HEK293 (cell line): Measurements from ENCODE around the gene HARS1.
A peak's percentile ranks its signal among the peaks of the same experiment; 100 is the strongest.

ENCODE experiments used
- CTCF ChIP-seq: fragments of 450-650 bp; formaldehyde crosslinking; IDR thresholded peaks from 2 replicates; pipeline ENCODE4 v1.5.1; 2016; ENCODE audit warnings: missing biosample characterization, missing genetic modification characterization
- GLI2 ChIP-seq: fragments of 450-650 bp; formaldehyde crosslinking; IDR thresholded peaks from 2 replicates; pipeline ENCODE4; 2017; ENCODE audit warnings: missing biosample characterization, missing genetic modification characterization, low read depth, borderline replicate concordance
- KLF16 ChIP-seq: fragments of 450-650 bp; formaldehyde crosslinking; IDR thresholded peaks from 2 replicates; pipeline ENCODE4 v1.5.1; 2017; ENCODE audit warnings: missing biosample characterization, missing genetic modification characterization
- KLF8 ChIP-seq: fragments of 450-650 bp; formaldehyde crosslinking; IDR thresholded peaks from 2 replicates; pipeline ENCODE4 v1.5.1; 2016; ENCODE audit warnings: missing biosample characterization, missing genetic modification characterization
- OVOL3 ChIP-seq: fragments of 450-650 bp; formaldehyde crosslinking; IDR thresholded peaks from 2 replicates; pipeline ENCODE4 v1.5.1; 2016; ENCODE audit warnings: missing biosample characterization, missing genetic modification characterization
- PBX3 ChIP-seq: sonication (generic); formaldehyde crosslinking; IDR thresholded peaks from 2 replicates; pipeline ENCODE4 v1.8.1; 2022; ENCODE audit warnings: mild to moderate bottlenecking, moderate library complexity, missing genetic modification reagents
- PRDM1 ChIP-seq: fragments of 450-650 bp; formaldehyde crosslinking; IDR thresholded peaks from 2 replicates; pipeline ENCODE4; 2016; ENCODE audit warnings: missing biosample characterization, missing genetic modification characterization
- SCRT2 ChIP-seq: fragments of 450-650 bp; formaldehyde crosslinking; IDR thresholded peaks from 2 replicates; pipeline ENCODE4 v1.5.1; 2016; ENCODE audit warnings: missing biosample characterization, missing genetic modification characterization
- SP2 ChIP-seq: fragments of 450-650 bp; formaldehyde crosslinking; IDR thresholded peaks from 2 replicates; pipeline ENCODE4 v1.5.1; 2016; ENCODE audit warnings: missing biosample characterization, missing genetic modification characterization
- YY2 ChIP-seq: fragments of 450-650 bp; formaldehyde crosslinking; IDR thresholded peaks from 2 replicates; pipeline ENCODE4 v1.5.1; 2016; ENCODE audit warnings: missing biosample characterization, missing genetic modification characterization
- ZBTB17 ChIP-seq: fragments of 450-650 bp; formaldehyde crosslinking; IDR thresholded peaks from 2 replicates; pipeline ENCODE4 v1.5.1; 2016; ENCODE audit warnings: missing biosample characterization, missing genetic modification characterization
- ZEB2 ChIP-seq: fragments of 450-650 bp; formaldehyde crosslinking; IDR thresholded peaks from 2 replicates; pipeline ENCODE4 v1.5.1; 2016; ENCODE audit warnings: missing biosample characterization, missing genetic modification characterization
- ZFHX2 ChIP-seq: fragments of 450-650 bp; formaldehyde crosslinking; conservative IDR thresholded peaks from 2 replicates; pipeline ENCODE4 v1.5.1; 2016; ENCODE audit warnings: missing biosample characterization, missing genetic modification characterization
- ZFP37 ChIP-seq: fragments of 450-650 bp; formaldehyde crosslinking; IDR thresholded peaks from 2 replicates; pipeline ENCODE4 v1.5.1; 2016; ENCODE audit warnings: missing biosample characterization, missing genetic modification characterization
- ZFP41 ChIP-seq: fragments of 450-650 bp; formaldehyde crosslinking; IDR thresholded peaks from 2 replicates; pipeline ENCODE4 v1.5.1; 2016; ENCODE audit warnings: missing biosample characterization, missing genetic modification characterization, borderline replicate concordance
- ZFP69B ChIP-seq: fragments of 450-650 bp; formaldehyde crosslinking; IDR thresholded peaks from 2 replicates; pipeline ENCODE4 v1.5.1; 2016; ENCODE audit warnings: missing biosample characterization, missing genetic modification characterization
- ZNF24 ChIP-seq: fragments of 450-650 bp; formaldehyde crosslinking; IDR thresholded peaks from 2 replicates; pipeline ENCODE4 v1.5.1; 2016; ENCODE audit warnings: missing biosample characterization, missing genetic modification characterization
- ZNF335 ChIP-seq: fragments of 450-650 bp; formaldehyde crosslinking; conservative IDR thresholded peaks from 2 replicates; pipeline ENCODE4 v1.5.1; 2016; ENCODE audit warnings: missing biosample characterization, missing genetic modification characterization
- ZNF341 ChIP-seq: fragments of 450-650 bp; formaldehyde crosslinking; IDR thresholded peaks from 2 replicates; pipeline ENCODE4; 2016; ENCODE audit warnings: low read depth, missing biosample characterization, missing genetic modification characterization
- ZNF394 ChIP-seq: fragments of 450-650 bp; formaldehyde crosslinking; IDR thresholded peaks from 2 replicates; pipeline ENCODE4 v1.5.1; 2016; ENCODE audit warnings: missing biosample characterization, missing genetic modification characterization, mild to moderate bottlenecking, moderate library complexity, borderline replicate concordance
- ZNF558 ChIP-seq: fragments of 450-650 bp; formaldehyde crosslinking; IDR thresholded peaks from 2 replicates; pipeline ENCODE4 v1.5.1; 2016; ENCODE audit warnings: missing biosample characterization, missing genetic modification characterization
- ZNF660 ChIP-seq: fragments of 450-650 bp; IDR thresholded peaks from 2 replicates; pipeline ENCODE4 v1.5.1; 2018; ENCODE audit warnings: missing biosample characterization, mild to moderate bottlenecking, missing genetic modification characterization
- ZNF664 ChIP-seq: fragments of 450-650 bp; formaldehyde crosslinking; IDR thresholded peaks from 2 replicates; pipeline ENCODE4 v1.5.1; 2016; ENCODE audit warnings: missing biosample characterization, missing genetic modification characterization
- TF ChIP-seq, protein P1 (sequence below): fragments of 450-650 bp; formaldehyde crosslinking; optimal IDR thresholded peaks from 2 replicates; pipeline ENCODE3; 2016; ENCODE audit warnings: missing biosample characterization, mild to moderate bottlenecking, missing genetic modification characterization
- TF ChIP-seq, protein P2 (sequence below): fragments of 450-650 bp; formaldehyde crosslinking; IDR thresholded peaks from 2 replicates; pipeline ENCODE4 v1.5.1; 2016; ENCODE audit warnings: missing biosample characterization, missing genetic modification characterization
- TF ChIP-seq, protein P3 (sequence below): fragments of 450-650 bp; formaldehyde crosslinking; IDR thresholded peaks from 2 replicates; pipeline ENCODE4 v1.5.1; 2017; ENCODE audit warnings: missing biosample characterization, missing genetic modification characterization
- TF ChIP-seq, protein P4 (sequence below): fragments of 450-650 bp; formaldehyde crosslinking; conservative IDR thresholded peaks from 2 replicates; pipeline ENCODE4 v1.5.1; 2016; ENCODE audit warnings: low read depth, missing biosample characterization, missing genetic modification characterization

Gene HARS1

DNA sequence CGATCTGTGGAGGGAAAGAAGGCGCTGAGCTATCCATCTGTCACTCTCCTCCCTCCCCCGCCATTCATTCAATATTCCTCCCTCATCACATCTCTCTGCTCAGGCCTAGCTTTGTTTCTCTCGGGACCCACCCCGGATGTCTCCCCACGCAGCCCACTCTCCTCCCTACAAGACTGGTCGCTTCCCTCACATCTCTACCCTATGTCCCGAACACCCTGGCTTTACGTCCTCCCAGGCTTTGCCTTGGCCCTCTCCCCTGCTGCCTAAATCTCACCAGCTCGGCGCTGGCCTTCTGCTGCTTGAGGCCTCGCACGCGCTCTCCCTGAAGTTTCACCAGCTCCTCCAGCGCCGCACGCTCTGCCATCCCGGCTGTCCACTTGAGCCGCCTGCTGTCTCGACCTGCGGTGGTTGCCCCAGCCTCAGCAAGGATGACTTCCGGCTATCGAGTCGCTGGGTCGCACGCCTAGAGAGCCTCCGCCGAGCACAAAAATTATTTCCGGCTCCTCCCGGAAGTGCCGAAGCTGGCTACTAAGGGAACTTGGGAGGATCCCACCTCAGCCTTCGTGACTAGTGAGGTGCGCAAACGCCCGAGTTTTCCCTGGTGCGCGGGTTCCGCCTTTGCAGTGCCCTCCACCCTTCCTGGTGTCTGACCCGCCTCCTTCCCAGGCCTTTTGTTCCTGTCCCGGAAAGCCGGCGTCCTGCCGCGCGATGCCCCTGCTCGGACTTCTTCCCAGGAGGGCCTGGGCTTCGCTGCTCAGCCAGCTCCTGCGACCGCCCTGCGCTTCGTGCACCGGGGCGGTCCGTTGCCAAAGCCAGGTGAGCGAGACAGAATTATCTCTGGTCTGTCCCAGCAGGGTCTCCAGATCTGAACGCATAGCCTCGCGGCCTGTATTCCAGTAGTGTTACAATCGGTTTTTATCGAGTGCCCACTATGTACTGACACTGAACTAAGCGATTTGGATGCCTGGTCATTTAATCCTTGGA, at the start of gene HARS1, which contains the start of gene HARS2 (continued):
- TF ChIP-seq CTCF (tag by site-specific recombination), result peak; percentile 52; the same call in 1 of the 2 replicates
- peak; percentile 49; the same call in 1 of the 2 replicates for TF ChIP-seq PRDM1 (tag by site-specific recombination)
- no peak for TF ChIP-seq SCRT2 (tag by site-specific recombination)
- TF ChIP-seq ZNF664 (tag by site-specific recombination), result 0 out of 2 replicates have a peak, but pooled peaks have one; percentile 22
- TF ChIP-seq ZFP37 (tag by site-specific recombination), result peak; percentile 70; the same call in 1 of the 2 replicates
- peak; percentile 88 for TF ChIP-seq ZNF394 (tag by site-specific recombination)
- TF ChIP-seq ZFP69B (tag by site-specific recombination), result peak; percentile 81
- TF ChIP-seq, protein P1, sequence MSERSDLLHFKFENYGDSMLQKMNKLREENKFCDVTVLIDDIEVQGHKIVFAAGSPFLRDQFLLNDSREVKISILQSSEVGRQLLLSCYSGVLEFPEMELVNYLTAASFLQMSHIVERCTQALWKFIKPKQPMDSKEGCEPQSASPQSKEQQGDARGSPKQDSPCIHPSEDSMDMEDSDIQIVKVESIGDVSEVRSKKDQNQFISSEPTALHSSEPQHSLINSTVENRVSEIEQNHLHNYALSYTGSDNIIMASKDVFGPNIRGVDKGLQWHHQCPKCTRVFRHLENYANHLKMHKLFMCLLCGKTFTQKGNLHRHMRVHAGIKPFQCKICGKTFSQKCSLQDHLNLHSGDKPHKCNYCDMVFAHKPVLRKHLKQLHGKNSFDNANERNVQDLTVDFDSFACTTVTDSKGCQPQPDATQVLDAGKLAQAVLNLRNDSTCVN (tag by site-specific recombination), result peak; percentile 61
- TF ChIP-seq KLF8 (tag by site-specific recombination), result peak; percentile 84
- peak; percentile 82 for TF ChIP-seq ZNF660 (tag by site-specific recombination)
- TF ChIP-seq ZNF24 (tag by site-specific recombination), result peak; percentile 57
- TF ChIP-seq ZBTB17 (tag by site-specific recombination), result peak; percentile 98
- TF ChIP-seq, protein P2, sequence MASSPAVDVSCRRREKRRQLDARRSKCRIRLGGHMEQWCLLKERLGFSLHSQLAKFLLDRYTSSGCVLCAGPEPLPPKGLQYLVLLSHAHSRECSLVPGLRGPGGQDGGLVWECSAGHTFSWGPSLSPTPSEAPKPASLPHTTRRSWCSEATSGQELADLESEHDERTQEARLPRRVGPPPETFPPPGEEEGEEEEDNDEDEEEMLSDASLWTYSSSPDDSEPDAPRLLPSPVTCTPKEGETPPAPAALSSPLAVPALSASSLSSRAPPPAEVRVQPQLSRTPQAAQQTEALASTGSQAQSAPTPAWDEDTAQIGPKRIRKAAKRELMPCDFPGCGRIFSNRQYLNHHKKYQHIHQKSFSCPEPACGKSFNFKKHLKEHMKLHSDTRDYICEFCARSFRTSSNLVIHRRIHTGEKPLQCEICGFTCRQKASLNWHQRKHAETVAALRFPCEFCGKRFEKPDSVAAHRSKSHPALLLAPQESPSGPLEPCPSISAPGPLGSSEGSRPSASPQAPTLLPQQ (tag by site-specific recombination), result 0 out of 2 replicates have a peak, but pooled peaks have one; percentile 87
- TF ChIP-seq ZEB2 (tag by site-specific recombination), result peak; percentile 68; the same call in 1 of the 2 replicates
- TF ChIP-seq SP2 (tag by site-specific recombination), result peak; percentile 94
- TF ChIP-seq GLI2 (tag by site-specific recombination), result no peak
- peak; percentile 13; the same call in 1 of the 2 replicates for TF ChIP-seq ZNF558 (tag by site-specific recombination)
- peak; percentile 82 for TF ChIP-seq KLF16 (tag by site-specific recombination)
- TF ChIP-seq, protein P3, sequence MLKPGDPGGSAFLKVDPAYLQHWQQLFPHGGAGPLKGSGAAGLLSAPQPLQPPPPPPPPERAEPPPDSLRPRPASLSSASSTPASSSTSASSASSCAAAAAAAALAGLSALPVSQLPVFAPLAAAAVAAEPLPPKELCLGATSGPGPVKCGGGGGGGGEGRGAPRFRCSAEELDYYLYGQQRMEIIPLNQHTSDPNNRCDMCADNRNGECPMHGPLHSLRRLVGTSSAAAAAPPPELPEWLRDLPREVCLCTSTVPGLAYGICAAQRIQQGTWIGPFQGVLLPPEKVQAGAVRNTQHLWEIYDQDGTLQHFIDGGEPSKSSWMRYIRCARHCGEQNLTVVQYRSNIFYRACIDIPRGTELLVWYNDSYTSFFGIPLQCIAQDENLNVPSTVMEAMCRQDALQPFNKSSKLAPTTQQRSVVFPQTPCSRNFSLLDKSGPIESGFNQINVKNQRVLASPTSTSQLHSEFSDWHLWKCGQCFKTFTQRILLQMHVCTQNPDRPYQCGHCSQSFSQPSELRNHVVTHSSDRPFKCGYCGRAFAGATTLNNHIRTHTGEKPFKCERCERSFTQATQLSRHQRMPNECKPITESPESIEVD (tag by site-specific recombination), result no peak
- TF ChIP-seq YY2 (tag by site-specific recombination), result peak; percentile 58; the same call in 1 of the 2 replicates
- TF ChIP-seq ZFP41 (tag by site-specific recombination), result 0 out of 2 replicates have a peak, but pooled peaks have one; percentile 18
- peak; percentile 61; the same call in 1 of the 2 replicates for TF ChIP-seq PBX3 (CRISPR knock-in tag)
- peak; percentile 94 for TF ChIP-seq ZFHX2
- TF ChIP-seq ZNF341, result peak; percentile 67
- TF ChIP-seq ZNF335, result peak; percentile 97
- TF ChIP-seq OVOL3 (tag by site-specific recombination), result peak; percentile 7; the same call in 1 of the 2 replicates
- TF ChIP-seq, protein P4, sequence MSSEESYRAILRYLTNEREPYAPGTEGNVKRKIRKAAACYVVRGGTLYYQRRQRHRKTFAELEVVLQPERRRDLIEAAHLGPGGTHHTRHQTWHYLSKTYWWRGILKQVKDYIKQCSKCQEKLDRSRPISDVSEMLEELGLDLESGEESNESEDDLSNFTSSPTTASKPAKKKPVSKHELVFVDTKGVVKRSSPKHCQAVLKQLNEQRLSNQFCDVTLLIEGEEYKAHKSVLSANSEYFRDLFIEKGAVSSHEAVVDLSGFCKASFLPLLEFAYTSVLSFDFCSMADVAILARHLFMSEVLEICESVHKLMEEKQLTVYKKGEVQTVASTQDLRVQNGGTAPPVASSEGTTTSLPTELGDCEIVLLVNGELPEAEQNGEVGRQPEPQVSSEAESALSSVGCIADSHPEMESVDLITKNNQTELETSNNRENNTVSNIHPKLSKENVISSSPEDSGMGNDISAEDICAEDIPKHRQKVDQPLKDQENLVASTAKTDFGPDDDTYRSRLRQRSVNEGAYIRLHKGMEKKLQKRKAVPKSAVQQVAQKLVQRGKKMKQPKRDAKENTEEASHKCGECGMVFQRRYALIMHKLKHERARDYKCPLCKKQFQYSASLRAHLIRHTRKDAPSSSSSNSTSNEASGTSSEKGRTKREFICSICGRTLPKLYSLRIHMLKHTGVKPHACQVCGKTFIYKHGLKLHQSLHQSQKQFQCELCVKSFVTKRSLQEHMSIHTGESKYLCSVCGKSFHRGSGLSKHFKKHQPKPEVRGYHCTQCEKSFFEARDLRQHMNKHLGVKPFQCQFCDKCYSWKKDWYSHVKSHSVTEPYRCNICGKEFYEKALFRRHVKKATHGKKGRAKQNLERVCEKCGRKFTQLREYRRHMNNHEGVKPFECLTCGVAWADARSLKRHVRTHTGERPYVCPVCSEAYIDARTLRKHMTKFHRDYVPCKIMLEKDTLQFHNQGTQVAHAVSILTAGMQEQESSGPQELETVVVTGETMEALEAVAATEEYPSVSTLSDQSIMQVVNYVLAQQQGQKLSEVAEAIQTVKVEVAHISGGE (tag by site-specific recombination), result peak; percentile 97
